Astrocyte (in vitro differentiated cells and primary cell): ENCODE data around the gene PTGES3L. TPM values are rescaled to one million over a fixed set of nuclear protein-coding genes. Genes with fewer than 3 reads are reported as not detected.
A peak's percentile ranks its signal among the peaks of the same experiment; 100 is the strongest.

Experiments
- DNase-seq: peaks from one replicate; pipeline ENCODE4 v3.0.0-alpha.2; 2010; ENCODE audit warnings: low read depth
- FAIRE-seq: peaks from 2 replicates; lab custom pipeline; 2011; peaks lifted over from hg19 to GRCh38; lab: Jason Lieb, UNC
- H2AFZ ChIP-seq: 2 replicates; pipeline ENCODE4 v1.6.0; 2012; ENCODE audit warnings: low read depth, low read length, inconsistent platforms
- H3K27ac ChIP-seq: 2 replicates; pipeline ENCODE4 v1.5.1; 2011; ENCODE audit warnings: low read depth, low read length, inconsistent platforms
- H3K27me3 ChIP-seq: 2 replicates; pipeline ENCODE4 v1.6.0; 2011; ENCODE audit warnings: low read length, inconsistent platforms; ENCODE audit not compliant: insufficient read depth
- H3K36me3 ChIP-seq: 2 replicates; pipeline ENCODE4 v1.5.1; 2011; ENCODE audit warnings: low read length, inconsistent platforms; ENCODE audit not compliant: insufficient read depth
- H3K4me1 ChIP-seq: 2 replicates; pipeline ENCODE4 v1.5.1; 2011; ENCODE audit warnings: low read length, inconsistent platforms; ENCODE audit not compliant: insufficient read depth
- H3K4me2 ChIP-seq: 2 replicates; pipeline ENCODE4 v1.6.0; 2012; ENCODE audit warnings: low read length, inconsistent platforms
- H3K4me3 ChIP-seq: 2 replicates; pipeline ENCODE4 v1.5.1; 2011; ENCODE audit warnings: low read depth, mild to moderate bottlenecking, low read length, inconsistent platforms; ENCODE audit not compliant: insufficient read depth
- H3K79me2 ChIP-seq: 2 replicates; pipeline ENCODE4 v1.6.0; 2012; ENCODE audit warnings: mild to moderate bottlenecking, low read length, inconsistent platforms; ENCODE audit not compliant: insufficient read depth
- H3K9ac ChIP-seq: 2 replicates; pipeline ENCODE4 v1.6.0; 2012; ENCODE audit warnings: mild to moderate bottlenecking, low read length, inconsistent platforms
- H3K9me3 ChIP-seq: 2 replicates; pipeline ENCODE4 v1.5.1; 2012; ENCODE audit warnings: low read depth, mild to moderate bottlenecking, low read length, inconsistent platforms; ENCODE audit not compliant: insufficient read depth
- H4K20me1 ChIP-seq: 2 replicates; pipeline ENCODE4 v1.6.0; 2012; ENCODE audit warnings: low read length, inconsistent platforms; ENCODE audit not compliant: insufficient read depth
- H3K27ac Mint-ChIP-seq: one replicate; pipeline ENCODE4 v1.8.0; 2021; ENCODE audit warnings: mild to moderate bottlenecking, mixed read lengths; ENCODE audit not compliant: unreplicated experiment
- H3K27me3 Mint-ChIP-seq: one replicate; pipeline ENCODE4 v1.8.0; 2021; ENCODE audit warnings: low read depth, mixed read lengths; ENCODE audit not compliant: unreplicated experiment
- H3K36me3 Mint-ChIP-seq: one replicate; pipeline ENCODE4 v1.8.0; 2021; ENCODE audit warnings: low read depth, mixed read lengths; ENCODE audit not compliant: unreplicated experiment
- H3K4me1 Mint-ChIP-seq: one replicate; pipeline ENCODE4 v1.8.0; 2021; ENCODE audit warnings: low read depth, mixed read lengths; ENCODE audit not compliant: unreplicated experiment
- H3K4me3 Mint-ChIP-seq: one replicate; pipeline ENCODE4 v1.8.0; 2021; ENCODE audit warnings: mild to moderate bottlenecking, moderate library complexity, mixed read lengths; ENCODE audit not compliant: unreplicated experiment
- H3K9me3 Mint-ChIP-seq: one replicate; pipeline ENCODE4 v1.8.0; 2021; ENCODE audit warnings: mild to moderate bottlenecking, mixed read lengths; ENCODE audit not compliant: unreplicated experiment
- EZH2 ChIP-seq: IDR thresholded peaks from 2 replicates; pipeline ENCODE4 v1.6.1; 2012; ENCODE audit warnings: mild to moderate bottlenecking, low read length, inconsistent platforms; ENCODE audit not compliant: insufficient read depth
- total RNA-seq: library from RNA; stranded (reverse); gene quantifications from 2 replicates; pipeline ENCODE4 v1.2.1, GENCODE V29; 2021
- TF ChIP-seq, protein P1 (sequence below): IDR thresholded peaks from 2 replicates; pipeline ENCODE4 v1.5.1; 2011; ENCODE audit warnings: low read depth, mild to moderate bottlenecking, inconsistent platforms, low read length, moderate library complexity; ENCODE audit not compliant: insufficient read depth

Gene PTGES3L
- total RNA-seq, 1 donor from 2014 or later: 5.1 TPM

DNA sequence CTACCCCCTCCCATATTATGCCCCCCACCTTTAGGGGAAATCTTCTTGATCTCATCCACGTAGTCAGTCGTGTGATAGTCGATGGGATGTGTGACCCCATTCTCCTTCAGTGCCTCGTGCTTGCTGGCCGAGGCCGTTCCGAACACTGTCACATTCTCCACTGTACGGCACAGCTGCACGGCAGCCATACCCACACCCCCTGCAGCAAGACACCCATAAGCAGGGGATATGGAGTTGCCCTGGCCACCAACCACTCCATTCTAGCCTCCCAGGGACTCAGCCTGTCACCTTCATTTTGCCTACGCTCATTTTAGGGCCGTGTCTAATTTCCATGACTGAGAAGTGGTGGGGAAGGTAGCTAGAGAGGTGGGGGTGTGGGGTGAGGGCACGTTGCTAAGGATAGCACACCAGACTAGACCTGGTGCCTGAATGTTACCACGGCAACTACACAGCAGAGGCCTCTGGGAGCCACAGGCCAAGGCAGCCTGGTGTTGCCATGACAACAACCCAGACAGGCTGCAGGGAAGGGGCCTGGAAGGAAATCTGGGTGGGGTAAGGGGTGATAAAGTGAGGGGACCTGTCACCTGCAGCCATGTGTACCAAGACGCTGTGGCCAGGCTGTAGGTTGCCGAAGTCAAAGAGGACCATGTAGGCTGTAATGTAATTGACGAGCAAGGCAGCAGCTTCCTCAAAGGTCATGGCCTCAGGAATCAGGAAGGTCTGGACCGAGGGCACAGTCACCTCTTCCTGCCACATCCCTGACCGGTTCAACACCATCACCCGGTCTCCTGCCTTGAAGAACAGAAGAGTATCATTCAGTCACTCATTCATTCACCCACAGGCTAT is 38.4 kb upstream of the PTGES3L start:
- Histone ChIP-seq H3K4me3 (no peak overlapping the region), H4K20me1 (peaks cover 32% of the 10 kb centered on the region), H3K9me3 (no peaks in the 10 kb centered on the region), H3K4me1 (peaks cover 20% of the 10 kb centered on the region), H3K27ac (no peak overlapping the region), H3K79me2 (peaks cover 42% of the 10 kb centered on the region), H3K9ac (no peak overlapping the region), H3K36me3 (peaks cover 8% of the 10 kb centered on the region), H3K4me2 (peak overlapping the region; percentile 22), H2AFZ (no peak overlapping the region), H3K27me3 (no peaks in the 10 kb centered on the region)
- H3K9me3 Mint-ChIP-seq: no peaks in the 10 kb centered on the region
- DNase-seq (no peak), FAIRE-seq (no peak)
- no peak for TF ChIP-seq EZH2
- TF ChIP-seq, protein P1, sequence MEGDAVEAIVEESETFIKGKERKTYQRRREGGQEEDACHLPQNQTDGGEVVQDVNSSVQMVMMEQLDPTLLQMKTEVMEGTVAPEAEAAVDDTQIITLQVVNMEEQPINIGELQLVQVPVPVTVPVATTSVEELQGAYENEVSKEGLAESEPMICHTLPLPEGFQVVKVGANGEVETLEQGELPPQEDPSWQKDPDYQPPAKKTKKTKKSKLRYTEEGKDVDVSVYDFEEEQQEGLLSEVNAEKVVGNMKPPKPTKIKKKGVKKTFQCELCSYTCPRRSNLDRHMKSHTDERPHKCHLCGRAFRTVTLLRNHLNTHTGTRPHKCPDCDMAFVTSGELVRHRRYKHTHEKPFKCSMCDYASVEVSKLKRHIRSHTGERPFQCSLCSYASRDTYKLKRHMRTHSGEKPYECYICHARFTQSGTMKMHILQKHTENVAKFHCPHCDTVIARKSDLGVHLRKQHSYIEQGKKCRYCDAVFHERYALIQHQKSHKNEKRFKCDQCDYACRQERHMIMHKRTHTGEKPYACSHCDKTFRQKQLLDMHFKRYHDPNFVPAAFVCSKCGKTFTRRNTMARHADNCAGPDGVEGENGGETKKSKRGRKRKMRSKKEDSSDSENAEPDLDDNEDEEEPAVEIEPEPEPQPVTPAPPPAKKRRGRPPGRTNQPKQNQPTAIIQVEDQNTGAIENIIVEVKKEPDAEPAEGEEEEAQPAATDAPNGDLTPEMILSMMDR: no peak
- H3K27ac Mint-ChIP-seq: peak overlapping the region; percentile 69
- H3K36me3 Mint-ChIP-seq: peaks cover 11% of the 10 kb centered on the region
- H3K4me1 Mint-ChIP-seq: peaks cover 46% of the 10 kb centered on the region
- peak overlapping the region; percentile 6 for H3K4me3 Mint-ChIP-seq
- no peaks in the 10 kb centered on the region for H3K27me3 Mint-ChIP-seq

DNA sequence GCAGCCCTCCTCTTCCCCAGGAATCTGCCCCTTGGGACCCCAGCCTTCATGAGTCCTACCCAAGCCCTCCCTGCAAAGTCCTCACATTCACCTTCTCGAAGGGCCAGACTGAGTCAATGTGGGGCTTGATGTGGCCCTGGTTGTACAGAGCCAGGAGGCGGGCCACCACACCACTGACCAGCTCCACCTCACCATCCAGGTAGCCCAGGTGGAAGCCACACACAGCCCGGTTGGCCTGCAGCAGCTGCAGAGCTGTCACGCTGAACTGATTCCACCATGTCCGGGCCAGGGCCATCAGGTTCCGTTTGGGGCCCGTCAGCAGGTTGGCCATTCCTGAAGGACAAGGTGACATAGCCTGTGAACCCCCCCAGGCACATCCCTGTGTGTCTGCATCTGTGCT is 36.3 kb upstream of the PTGES3L start:
- DNase-seq (no peak), FAIRE-seq (no peak)
- H3K27ac Mint-ChIP-seq: no peak overlapping the region
- Histone ChIP-seq H3K27ac (no peak overlapping the region), H2AFZ (no peak overlapping the region), H3K79me2 (peaks cover 32% of the 10 kb centered on the region), H3K27me3 (no peaks in the 10 kb centered on the region), H3K4me2 (no peak overlapping the region), H3K4me3 (no peak overlapping the region), H3K36me3 (peaks cover 8% of the 10 kb centered on the region), H4K20me1 (peaks cover 32% of the 10 kb centered on the region), H3K4me1 (peaks cover 19% of the 10 kb centered on the region), H3K9me3 (no peaks in the 10 kb centered on the region), H3K9ac (no peak overlapping the region)
- H3K27me3 Mint-ChIP-seq: no peaks in the 10 kb centered on the region
- H3K4me1 Mint-ChIP-seq: peaks cover 49% of the 10 kb centered on the region
- H3K9me3 Mint-ChIP-seq: no peaks in the 10 kb centered on the region
- peaks cover 11% of the 10 kb centered on the region for H3K36me3 Mint-ChIP-seq
- TF ChIP-seq EZH2: no peak
- TF ChIP-seq, protein P1: no peak
- H3K4me3 Mint-ChIP-seq: peak overlapping the region; percentile 64

DNA sequence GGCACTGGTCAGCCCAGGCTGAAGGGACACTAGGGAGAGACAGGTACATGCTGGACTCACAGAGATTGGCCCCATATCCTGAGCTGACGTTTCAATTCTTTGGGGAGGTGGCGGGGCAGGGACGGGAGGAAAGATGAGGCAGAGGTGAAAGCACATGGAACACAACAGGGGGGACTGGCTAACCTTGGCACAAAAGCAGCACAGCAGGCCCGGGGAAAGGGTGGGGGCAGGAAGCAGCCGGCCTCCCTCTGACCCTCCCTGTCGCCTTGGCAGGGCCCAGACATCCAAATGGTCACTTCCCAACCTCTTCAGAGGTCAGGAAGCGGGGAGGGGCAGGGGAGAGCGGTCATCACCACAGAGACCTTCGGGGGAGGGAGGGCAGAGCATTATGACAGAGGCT is 35.7 kb upstream of the PTGES3L start:
- no peak for FAIRE-seq
- Histone ChIP-seq H3K9me3 (no peaks in the 10 kb centered on the region), H3K4me3 (no peak overlapping the region), H4K20me1 (peaks cover 32% of the 10 kb centered on the region), H3K4me2 (no peak overlapping the region), H3K36me3 (peaks cover 8% of the 10 kb centered on the region), H3K27ac (no peak overlapping the region), H3K4me1 (peaks cover 15% of the 10 kb centered on the region), H2AFZ (no peak overlapping the region), H3K27me3 (no peaks in the 10 kb centered on the region), H3K79me2 (peaks cover 27% of the 10 kb centered on the region), H3K9ac (no peak overlapping the region)
- no peak for TF ChIP-seq EZH2
- TF ChIP-seq, protein P1: no peak
- no peak overlapping the region for H3K4me3 Mint-ChIP-seq
- H3K27ac Mint-ChIP-seq: no peak overlapping the region
- H3K9me3 Mint-ChIP-seq: no peaks in the 10 kb centered on the region
- no peaks in the 10 kb centered on the region for H3K27me3 Mint-ChIP-seq
- peaks cover 13% of the 10 kb centered on the region for H3K36me3 Mint-ChIP-seq
- DNase-seq: no peak
- peaks cover 52% of the 10 kb centered on the region for H3K4me1 Mint-ChIP-seq
